ENCODE data around the gene EXOSC5. TPM values are rescaled to one million over a fixed set of nuclear protein-coding genes. Genes with fewer than 3 reads are reported as not detected.

Gene EXOSC5
- total and polyA plus RNA-seq, 9 of the 15 experiments (the other 6 are each of a cell fraction or from before 2014, with no cell fraction given): 10.9 to 75.5 (median 37.8) TPM

- TF ChIP-seq MYNN (IDR thresholded peaks at IDR 0.05): no peak
- no peak for TF ChIP-seq MYNN (CRISPR knock-in tag; IDR thresholded peaks at IDR 0.05)
- TF ChIP-seq, protein P1, sequence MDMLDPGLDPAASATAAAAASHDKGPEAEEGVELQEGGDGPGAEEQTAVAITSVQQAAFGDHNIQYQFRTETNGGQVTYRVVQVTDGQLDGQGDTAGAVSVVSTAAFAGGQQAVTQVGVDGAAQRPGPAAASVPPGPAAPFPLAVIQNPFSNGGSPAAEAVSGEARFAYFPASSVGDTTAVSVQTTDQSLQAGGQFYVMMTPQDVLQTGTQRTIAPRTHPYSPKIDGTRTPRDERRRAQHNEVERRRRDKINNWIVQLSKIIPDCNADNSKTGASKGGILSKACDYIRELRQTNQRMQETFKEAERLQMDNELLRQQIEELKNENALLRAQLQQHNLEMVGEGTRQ (CRISPR knock-in tag; IDR thresholded peaks at IDR 0.05): no peak
- TF ChIP-seq CHD2 (IDR thresholded peaks at IDR 0.05; ENCODE audit: low read depth, low read length): no peak
- TF ChIP-seq ZBTB33 (CRISPR knock-in tag; IDR thresholded peaks at IDR 0.05): peak; percentile 62
- no peak for TF ChIP-seq NUFIP1 (IDR thresholded peaks at IDR 0.05; ENCODE audit: partially characterized antibody)
- TF ChIP-seq XRCC3 (IDR thresholded peaks at IDR 0.05): no peak
- TF ChIP-seq RBFOX2 (IDR thresholded peaks at IDR 0.05; ENCODE audit: low read depth, low read length): peak; percentile 46
- TF ChIP-seq MTA1 (IDR thresholded peaks at IDR 0.05; ENCODE audit: borderline replicate concordance): no peak
- no peak for TF ChIP-seq TFAM (CRISPR knock-in tag; conservative IDR thresholded peaks at IDR 0.05)
- no peak for TF ChIP-seq ZNF586 (CRISPR knock-in tag; conservative IDR thresholded peaks at IDR 0.05)
- no peak for TF ChIP-seq ZNF644 (tag; IDR thresholded peaks at IDR 0.05; ENCODE audit: low read depth)
- no peak for TF ChIP-seq ARNT (IDR thresholded peaks at IDR 0.05)
- no peak for TF ChIP-seq ZNF785 (CRISPR knock-in tag; IDR thresholded peaks at IDR 0.05)
- TF ChIP-seq JUNB (CRISPR knock-in tag; conservative IDR thresholded peaks at IDR 0.05): no peak
- no peak for TF ChIP-seq PHF20 (IDR thresholded peaks at IDR 0.05; ENCODE audit: partially characterized antibody)
- TF ChIP-seq MNT (conservative IDR thresholded peaks at IDR 0.05): 0 out of 4 replicates have a peak, but pooled peaks of 1 of the 2 experiments have one; percentile 14
- TF ChIP-seq POLR2H (tag; IDR thresholded peaks at IDR 0.05; ENCODE audit: low read depth): no peak
- TF ChIP-seq ZC3H4 (CRISPR knock-in tag; IDR thresholded peaks at IDR 0.05; ENCODE audit: borderline replicate concordance): no peak
- no peak for TF ChIP-seq NR1H2 (CRISPR knock-in tag; IDR thresholded peaks at IDR 0.05)
- no peak for TF ChIP-seq ZNF41 (CRISPR knock-in tag; conservative IDR thresholded peaks at IDR 0.05)
- TF ChIP-seq, protein P2, sequence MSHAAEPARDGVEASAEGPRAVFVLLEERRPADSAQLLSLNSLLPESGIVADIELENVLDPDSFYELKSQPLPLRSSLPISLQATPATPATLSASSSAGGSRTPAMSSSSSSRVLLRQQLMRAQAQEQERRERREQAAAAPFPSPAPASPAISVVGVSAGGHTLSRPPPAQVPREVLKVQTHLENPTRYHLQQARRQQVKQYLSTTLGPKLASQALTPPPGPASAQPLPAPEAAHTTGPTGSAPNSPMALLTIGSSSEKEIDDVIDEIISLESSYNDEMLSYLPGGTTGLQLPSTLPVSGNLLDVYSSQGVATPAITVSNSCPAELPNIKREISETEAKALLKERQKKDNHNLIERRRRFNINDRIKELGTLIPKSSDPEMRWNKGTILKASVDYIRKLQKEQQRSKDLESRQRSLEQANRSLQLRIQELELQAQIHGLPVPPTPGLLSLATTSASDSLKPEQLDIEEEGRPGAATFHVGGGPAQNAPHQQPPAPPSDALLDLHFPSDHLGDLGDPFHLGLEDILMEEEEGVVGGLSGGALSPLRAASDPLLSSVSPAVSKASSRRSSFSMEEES (CRISPR knock-in tag; IDR thresholded peaks at IDR 0.05): no peak
These were observed 34.5 kb upstream of the EXOSC5 start (continued) for GRCh38 chr19:41431426-41432386.
